GM18505 (cell line): ENCODE measurements around the gene MSI1.

ENCODE experiments used
- ATAC-seq: cut with Tn5 transposase; IDR thresholded peaks from one replicate; pipeline ENCODE4 v1.9.1; 2021; ENCODE audit not compliant: unreplicated experiment
- POLR2A ChIP-seq: IDR thresholded peaks from 4 replicates; pipeline ENCODE4 v1.6.1; 2011; ENCODE audit warnings: borderline replicate concordance; ENCODE audit not compliant: insufficient read depth, insufficient read length; ENCODE audit errors: extremely low read depth

MSI1 gene

DNA sequence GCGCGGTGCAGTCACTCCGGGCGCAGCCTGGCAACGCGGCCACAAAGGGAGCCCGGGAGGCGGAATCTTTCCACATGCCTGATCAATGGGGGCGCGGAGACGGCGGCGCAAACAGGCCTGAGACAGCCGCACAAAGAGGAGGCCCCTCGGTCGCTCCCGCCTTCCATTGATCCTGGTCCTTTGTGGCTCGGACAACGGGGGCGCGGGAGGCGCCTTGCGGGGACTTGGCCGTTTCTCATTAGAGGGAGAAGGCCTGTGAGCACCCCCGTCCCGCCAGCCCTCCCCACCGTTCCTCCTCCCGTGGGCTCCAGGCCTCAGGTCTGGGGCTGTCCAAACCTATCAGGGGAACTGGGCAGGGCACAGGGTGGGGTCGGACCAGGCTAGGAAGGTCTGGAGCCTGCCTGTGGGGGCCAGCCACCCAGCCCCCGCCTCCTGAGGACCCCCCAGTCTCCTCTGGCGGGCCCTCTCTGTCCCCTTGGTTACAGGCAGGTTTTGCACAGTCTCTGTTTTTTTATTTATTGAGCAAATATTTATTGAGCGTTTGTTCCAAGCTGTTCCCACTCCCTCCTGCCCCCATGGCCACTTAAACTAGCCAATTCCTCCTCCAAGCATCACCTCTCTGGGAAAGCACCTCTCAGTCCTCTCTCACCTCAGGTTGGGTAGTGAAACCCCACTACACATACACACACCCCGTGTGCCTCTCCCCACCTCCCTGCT, 29.0 kb upstream of the MSI1 start:
- no peak for TF ChIP-seq POLR2A
- ATAC-seq = no peak

- no peak for TF ChIP-seq POLR2A
- no peak for ATAC-seq
These were observed 25.8 kb upstream of the MSI1 start for GRCh38 chr12:120394483-120395367.

DNA sequence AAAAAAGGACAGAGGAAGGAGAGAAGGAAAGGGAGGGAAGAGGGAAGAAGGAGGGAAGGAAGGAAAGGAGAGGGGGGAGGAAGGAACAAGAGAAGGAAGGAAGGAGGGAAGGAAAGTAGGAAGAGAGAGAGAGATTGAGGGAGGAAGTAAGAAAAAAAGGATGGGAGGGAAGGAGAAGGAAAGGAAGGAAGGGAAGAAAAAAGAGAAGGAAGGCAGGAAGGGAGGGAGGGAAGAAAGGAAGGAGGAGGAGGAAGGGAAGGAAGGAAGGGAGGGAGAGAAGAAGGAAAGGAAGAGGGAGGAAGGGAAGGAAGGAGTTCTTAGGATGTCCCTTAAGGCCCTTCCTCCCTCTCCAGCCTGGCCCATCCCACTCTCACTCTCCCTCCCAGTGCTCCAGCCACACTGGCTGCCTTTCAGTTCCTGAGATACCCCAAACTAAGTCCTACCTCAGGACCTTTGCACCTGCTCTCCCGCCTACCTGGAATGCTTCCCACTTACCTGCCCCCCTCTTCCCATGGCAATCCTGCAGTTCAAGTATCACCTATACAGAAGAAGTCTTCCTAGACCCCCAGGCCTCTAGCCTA, 21.7 kb upstream of the MSI1 start:
- no peak for TF ChIP-seq POLR2A
- no peak for ATAC-seq

- no peak for TF ChIP-seq POLR2A
- no peak for ATAC-seq
These were observed 19.9 kb upstream of the MSI1 start for GRCh38 chr12:120388691-120389481.

- TF ChIP-seq POLR2A = no peak
- no peak for ATAC-seq
These were observed 12.9 kb upstream of the MSI1 start for GRCh38 chr12:120381752-120382419.

DNA sequence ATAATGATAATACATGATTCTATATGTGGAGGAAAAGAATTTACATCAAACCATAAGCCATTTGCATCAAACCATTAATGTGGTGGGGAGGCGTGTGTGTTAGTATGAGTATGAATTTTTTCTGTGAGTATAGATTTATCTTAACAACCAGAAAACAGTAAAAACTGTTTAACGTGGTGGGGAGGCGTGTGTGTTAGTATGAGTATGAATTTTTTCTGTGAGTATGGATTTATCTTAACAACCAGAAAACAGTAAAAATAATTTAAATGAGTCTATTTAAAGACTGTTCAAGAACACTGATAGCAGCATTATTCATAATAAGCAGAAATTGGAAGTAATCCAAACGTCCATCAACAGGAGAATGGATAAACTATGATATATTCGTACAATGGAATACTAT, 9.1 kb upstream of the MSI1 start:
- ATAC-seq = no peak
- TF ChIP-seq POLR2A = no peak

DNA sequence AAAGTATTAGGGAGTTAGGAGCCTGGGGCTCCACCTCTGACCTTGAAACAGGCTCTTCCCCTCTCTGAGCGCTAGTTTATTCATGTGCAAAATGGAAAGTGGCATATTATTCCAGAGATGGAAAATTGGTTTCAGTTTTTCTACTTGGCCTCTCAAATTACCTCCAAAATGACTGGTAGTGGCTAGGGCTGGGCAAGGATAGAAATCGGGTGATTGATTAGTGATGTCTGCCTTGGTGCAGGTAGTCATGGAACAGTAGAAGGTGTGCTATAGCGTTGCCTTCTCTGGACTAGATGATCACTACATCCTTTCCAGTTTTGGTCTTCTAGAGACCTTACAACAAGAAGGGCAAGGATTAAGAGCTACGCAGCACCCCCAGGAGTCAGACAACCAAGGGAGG, 8.6 kb upstream of the MSI1 start:
- no peak for ATAC-seq
- no peak for TF ChIP-seq POLR2A

GRCh38 chr12:120376934-120377572, 8.1 kb upstream of the MSI1 start:
- no peak for ATAC-seq
- no peak for TF ChIP-seq POLR2A

- no peak for TF ChIP-seq POLR2A
- ATAC-seq = no peak
These were observed 7.5 kb upstream of the MSI1 start for GRCh38 chr12:120376416-120376815.

DNA sequence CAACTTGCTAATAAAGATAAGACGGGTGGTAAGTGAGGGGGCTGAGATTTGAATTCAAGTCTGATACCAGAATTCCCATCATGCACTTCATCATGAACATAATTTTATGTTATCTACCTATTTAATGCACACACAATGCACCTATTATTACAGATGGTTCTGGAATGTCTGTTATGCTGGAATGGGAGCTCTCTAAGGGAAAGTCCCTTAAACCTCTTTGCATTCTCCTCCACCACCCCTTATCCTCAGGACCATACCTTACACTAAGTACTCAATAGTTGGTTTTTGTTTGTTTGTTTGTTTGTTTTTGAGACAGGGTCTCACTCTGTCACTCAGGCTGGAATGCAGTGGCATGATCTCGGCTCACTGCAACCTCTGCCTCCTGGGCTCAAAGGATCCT, 7.0 kb upstream of the MSI1 start:
- no peak for TF ChIP-seq POLR2A
- ATAC-seq = no peak

GRCh38 chr12:120373683-120374082, 4.7 kb upstream of the MSI1 start:
- no peak for TF ChIP-seq POLR2A
- ATAC-seq = no peak
